Measurements from ENCODE around the gene AGO4. TPM values are rescaled to one million over a fixed set of nuclear protein-coding genes. Genes with fewer than 3 reads are reported as not detected.

The AGO4 gene
- total RNA-seq, 2 donors from 2014 or later, result 6.9 to 11.9 TPM

- ATAC-seq (no peak), DNase-seq (no peak)
- Histone ChIP-seq H3K27ac (no peak overlapping the region), H3K27me3 (no peaks in the 10 kb centered on the region), H3K4me1 (no peaks in the 10 kb centered on the region), H3K36me3 (replicated peaks in 1 of 2; ENCODE audit: insufficient read depth in 1 of 2, low read depth in 2 of 2) (peaks cover 0 to 19% of the 10 kb centered on the region in 2 donors), H3K4me3 (no peak overlapping the region), H3K9me3 (no peaks in the 10 kb centered on the region)
- TF ChIP-seq CTCF (IDR thresholded peaks at IDR 0.05) (no peak), POLR2A (IDR thresholded peaks at IDR 0.05) (no peak)
- intact Hi-C loops (cut with DNase I), result no loop called here
Observed at GRCh38 chr1:35899941-35900340, 92.1 kb downstream of the AGO4 start.

DNA sequence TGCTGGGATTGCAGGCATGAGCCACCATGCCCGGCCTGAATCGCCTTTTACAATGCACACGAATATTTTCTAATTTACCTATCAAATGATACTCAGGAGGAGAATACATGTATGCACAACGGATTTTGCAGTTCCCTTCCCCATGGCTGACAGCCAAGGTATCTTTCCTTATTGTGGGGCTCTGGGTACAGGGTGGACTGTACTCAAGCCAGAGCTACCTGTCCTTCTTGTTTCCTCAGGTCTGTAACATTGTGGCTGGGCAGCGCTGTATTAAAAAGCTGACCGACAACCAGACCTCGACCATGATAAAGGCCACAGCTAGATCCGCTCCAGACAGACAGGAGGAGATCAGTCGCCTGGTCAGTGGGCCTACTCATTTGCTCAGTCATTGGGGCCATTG, 93.4 kb downstream of the AGO4 start:
- intact Hi-C loops (cut with DNase I), result no loop called here
- Histone ChIP-seq H3K27me3 (no peaks in the 10 kb centered on the region), H3K27ac (no peak overlapping the region), H3K9me3 (no peaks in the 10 kb centered on the region), H3K4me3 (no peak overlapping the region), H3K36me3 (replicated peaks in 1 of 2; ENCODE audit: insufficient read depth in 1 of 2, low read depth in 2 of 2) (peaks cover 0 to 18% of the 10 kb centered on the region in 2 donors), H3K4me1 (no peaks in the 10 kb centered on the region)
- no peak for DNase-seq
- no peak for ATAC-seq
- no peak for TF ChIP-seq POLR2A (IDR thresholded peaks at IDR 0.05)
- TF ChIP-seq CTCF (IDR thresholded peaks at IDR 0.05), result no peak
- 92% methylated on average over 9 of the region's 9 CpGs for WGBS, 2 donors

- DNase-seq (no peak), ATAC-seq (no peak)
- H3K36me3 ChIP-seq (replicated peaks in 1 of 2; ENCODE audit: insufficient read depth in 1 of 2, low read depth in 2 of 2), result peaks cover 0 to 19% of the 10 kb centered on the region in 2 donors
- H3K27ac ChIP-seq, result no peak overlapping the region
- 93 to 100% methylated on average over 2 of the region's 2 CpGs for WGBS, 2 donors
- no peak overlapping the region for H3K4me3 ChIP-seq
- no peaks in the 10 kb centered on the region for H3K27me3 ChIP-seq
- intact Hi-C loops (cut with DNase I), result no loop called here
- TF ChIP-seq POLR2A (IDR thresholded peaks at IDR 0.05) (no peak), CTCF (IDR thresholded peaks at IDR 0.05) (no peak)
- H3K9me3 ChIP-seq, result no peaks in the 10 kb centered on the region
- no peaks in the 10 kb centered on the region for H3K4me1 ChIP-seq
Observed at GRCh38 chr1:35902671-35903070, 94.9 kb downstream of the AGO4 start.

Other genes with a start within 250 kb of the AGO4 start
- not detected for gene TFAP2E, start 234.7 kb upstream of the AGO4 start, total RNA-seq
- 10 to 100 TPM; 13.2 to 17.5 TPM for gene PSMB2, start 166.5 kb upstream of the AGO4 start, total RNA-seq
- gene C1orf216, start 89.1 kb upstream of the AGO4 start, total RNA-seq, result 1 to 10 TPM; 3.1 to 6.6 TPM
- gene CLSPN, start 38.0 kb upstream of the AGO4 start, total RNA-seq, result not detected
- 10 to 100 TPM in 1 of 2 donors, 1 to 10 TPM in 1; 5.6 to 13.2 TPM for gene AGO1, start 75.2 kb downstream of the AGO4 start, total RNA-seq
- 10 to 100 TPM; 10.9 to 12.2 TPM for gene AGO3, start 123.1 kb downstream of the AGO4 start, total RNA-seq